HG02885 (cell line): ENCODE data around the gene FMC1.

Experiments used
- ATAC-seq: cut with Tn5 transposase; IDR thresholded peaks from one replicate; pipeline ENCODE4 v1.9.1; 2021; ENCODE audit warnings: mild to moderate bottlenecking; ENCODE audit not compliant: unreplicated experiment, poor library complexity

FMC1 gene

DNA sequence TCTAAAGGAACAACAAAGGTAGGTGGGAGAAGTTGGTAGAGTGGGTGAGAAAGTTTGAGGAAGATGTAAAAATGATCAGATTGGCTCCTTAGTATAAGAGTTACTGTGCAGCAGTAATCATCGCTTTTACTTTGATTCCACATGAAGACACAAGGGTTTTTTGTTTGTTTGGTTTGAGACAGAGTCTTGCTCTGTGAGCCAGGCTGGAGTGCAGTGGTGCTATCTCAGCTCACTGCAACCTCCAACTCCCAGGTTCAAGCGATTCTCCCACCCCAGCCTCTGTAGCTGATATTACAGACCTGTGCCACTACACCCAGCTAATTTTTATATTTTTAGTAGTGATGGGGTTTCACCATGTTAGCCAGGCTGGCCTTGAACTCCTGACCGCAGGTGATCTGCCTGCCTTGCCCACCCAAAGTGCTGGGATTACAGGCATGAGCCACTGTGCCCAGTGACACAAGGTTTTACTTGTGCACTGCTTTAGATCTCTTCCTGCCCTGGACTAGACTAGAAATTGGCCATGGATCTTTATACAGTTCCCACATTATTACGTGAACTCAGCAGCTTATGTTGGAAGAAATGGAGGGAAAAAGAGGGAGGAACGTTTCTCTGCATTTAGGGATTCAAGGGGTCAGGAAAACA lies 29.3 kb downstream of the FMC1 start:
- ATAC-seq, result no peak

DNA sequence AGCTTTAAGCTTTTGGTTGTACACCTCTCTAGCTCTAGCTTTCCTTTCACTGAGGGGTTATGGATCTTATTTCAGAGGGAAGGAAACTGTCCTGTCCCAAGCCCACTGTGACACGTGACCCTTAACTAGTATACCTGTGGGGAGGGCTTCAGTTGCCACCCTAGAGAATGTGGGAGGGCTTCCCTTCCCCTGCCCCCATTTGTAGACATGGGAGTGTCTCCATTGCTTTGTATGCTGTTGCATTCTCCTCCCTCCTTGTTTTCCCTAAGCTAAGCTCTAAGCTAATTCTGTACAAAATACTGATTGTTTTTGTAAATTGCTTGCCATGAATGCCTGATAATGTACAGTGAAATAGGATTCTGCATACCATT lies 29.8 kb downstream of the FMC1 start:
- ATAC-seq, result no peak

DNA sequence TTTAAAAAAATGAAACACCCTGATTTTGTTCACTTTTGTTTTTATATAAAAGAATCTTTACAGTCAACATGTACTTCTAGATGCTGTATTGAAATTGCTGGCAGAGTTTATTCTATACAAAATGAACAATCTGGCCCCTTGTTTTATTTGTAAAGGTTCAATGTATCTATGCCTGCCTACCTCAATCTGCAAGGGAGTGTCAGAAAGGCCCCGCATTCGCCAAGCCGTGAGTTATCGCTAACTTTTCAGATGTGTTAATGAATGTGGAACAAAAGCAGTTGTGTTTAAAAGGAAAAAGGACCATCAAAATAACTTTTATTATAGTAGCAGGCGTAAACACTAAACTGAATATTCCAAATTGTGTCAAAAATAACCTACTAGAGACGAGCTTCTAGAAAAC lies 33.1 kb downstream of the FMC1 start:
- ATAC-seq, result no peak

DNA sequence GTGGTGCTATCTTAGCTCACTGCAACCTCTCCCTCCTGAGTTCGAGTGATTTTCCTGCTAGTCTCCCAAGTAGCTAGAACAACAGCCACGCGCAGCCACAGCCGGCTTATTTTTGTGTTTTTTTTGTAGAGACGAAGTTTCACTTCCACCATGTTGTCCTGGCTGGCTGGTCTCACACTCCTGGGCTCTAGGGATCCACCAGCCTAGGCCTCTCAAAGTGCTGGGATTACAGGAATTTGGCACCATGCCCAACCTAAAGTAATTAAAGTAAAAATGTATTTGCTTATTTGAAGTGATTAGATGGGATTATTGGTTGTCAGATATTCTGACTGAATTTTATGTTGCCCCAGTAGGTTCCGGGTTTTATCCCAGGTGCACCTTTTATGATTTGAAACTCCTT lies 41.3 kb downstream of the FMC1 start:
- ATAC-seq, result no peak

- no peak for ATAC-seq
Measured at GRCh38 chr7:139384611-139385010, 43.5 kb downstream of the FMC1 start.

DNA sequence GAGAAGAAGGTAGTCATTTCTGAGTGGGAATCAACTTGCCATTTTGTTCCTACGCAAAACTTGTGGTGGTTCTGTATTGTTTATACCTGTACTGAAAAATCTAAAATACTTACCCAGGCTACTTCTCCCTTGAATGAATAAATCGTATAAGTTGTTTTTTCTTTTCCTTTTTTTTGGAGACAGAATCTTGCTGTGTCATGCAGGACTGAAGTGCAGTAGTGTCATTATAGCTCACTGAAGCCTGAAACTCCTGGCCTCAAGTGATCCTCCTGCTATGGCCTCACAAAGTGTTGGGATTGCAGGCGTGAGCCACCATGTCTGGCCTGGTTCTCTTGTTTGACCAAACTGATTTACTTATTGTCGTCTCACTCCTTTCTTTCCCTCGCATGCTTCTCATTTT lies 46.5 kb downstream of the FMC1 start:
- no peak for ATAC-seq

GRCh38 chr7:139389091-139389490 lies 48.0 kb downstream of the FMC1 start:
- ATAC-seq, result no peak

DNA sequence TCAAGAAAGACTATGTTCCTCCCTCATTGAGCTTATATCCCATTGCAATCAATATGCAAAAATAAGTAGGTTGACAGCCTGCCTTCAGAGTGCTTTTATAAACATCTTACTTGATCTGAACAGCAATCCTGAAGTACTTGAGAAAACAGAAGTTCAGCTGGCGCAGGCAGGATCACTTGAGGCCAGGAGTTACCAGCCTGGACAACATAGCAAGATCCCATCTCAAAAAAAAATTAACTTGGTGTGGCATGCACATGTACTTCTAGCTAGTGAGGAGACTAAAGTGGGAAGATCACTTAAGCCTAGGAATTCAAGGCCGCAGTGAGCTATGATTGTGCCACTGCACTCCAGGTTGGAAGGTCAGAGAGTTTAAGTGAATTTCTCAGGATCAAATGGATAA lies 48.6 kb downstream of the FMC1 start:
- ATAC-seq, result no peak

DNA sequence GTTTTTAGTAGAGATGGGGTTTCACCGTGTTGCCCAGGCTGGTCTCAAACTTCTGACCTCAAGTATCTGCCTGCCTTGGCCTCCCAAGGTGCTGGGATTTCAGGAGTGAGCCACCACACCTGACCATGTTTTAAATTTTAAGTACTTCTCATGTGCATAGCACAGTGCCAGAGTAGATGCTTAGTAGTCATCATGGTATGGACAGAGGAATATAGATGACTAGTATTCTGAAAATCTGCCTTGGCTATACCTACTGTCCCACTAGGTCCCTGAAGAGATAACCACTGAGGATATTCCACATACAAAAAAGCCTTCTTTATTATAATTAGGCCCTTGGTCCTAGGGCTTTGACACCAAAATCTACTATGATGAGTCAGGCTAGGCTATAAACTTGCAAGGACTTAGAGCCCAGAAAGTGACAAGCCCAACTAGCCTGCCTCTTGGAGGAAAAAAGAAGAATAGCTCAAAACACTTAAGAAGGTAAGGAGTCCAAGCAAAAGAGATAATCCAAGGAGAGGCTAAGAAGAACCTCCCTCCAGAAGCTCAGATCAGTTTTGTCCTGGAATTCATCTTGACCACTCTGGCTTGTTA lies 52.6 kb downstream of the FMC1 start:
- no peak for ATAC-seq

- ATAC-seq, result no peak
Measured at GRCh38 chr7:139394540-139394939, 53.4 kb downstream of the FMC1 start.
